ENCODE results near the gene HRH1. TPM values are rescaled to one million over a fixed set of nuclear protein-coding genes. Genes with fewer than 3 reads are reported as not detected.

Gene HRH1
- total RNA-seq, 1 experiment from 2014 or later = 11.0 TPM

GRCh38 chr3:11285471-11285870, 131.2 kb downstream of the HRH1 start:
- H3K36me3 Mint-ChIP-seq (ENCODE audit: insufficient read depth, unreplicated experiment) = peaks cover 41% of the 10 kb centered on the region
- intact Hi-C loops (cut with micrococcal nuclease) = no loop called here
- CTCF ChIA-PET = interaction anchor here (0.6 to 1.5 kb wide), 2 partner anchors 49 to 330 kb away, joined by 3 to 8 read pairs; no protein-coding TSS in a partner anchor
- H3K27ac Mint-ChIP-seq (ENCODE audit: low read depth, unreplicated experiment) = no peak overlapping the region
- POLR2A ChIA-PET = interaction anchor here (0.5 to 2.7 kb wide), 3 partner anchors 13 to 131 kb away, joined by 3 to 23 read pairs (median 3); partner anchors contain the start of genes ATG7 and HRH1
- no peaks in the 10 kb centered on the region for H3K27me3 Mint-ChIP-seq (ENCODE audit: insufficient read depth, unreplicated experiment)
- H3K4me1 Mint-ChIP-seq (ENCODE audit: insufficient read depth, unreplicated experiment) = peaks cover 30% of the 10 kb centered on the region
- TF ChIP-seq CTCF (IDR thresholded peaks at IDR 0.05; ENCODE audit: unreplicated experiment) = no peak
- DNase-seq (ENCODE audit: unreplicated experiment) = no peak
- H3K9me3 Mint-ChIP-seq (ENCODE audit: unreplicated experiment) = no peaks in the 10 kb centered on the region
- no TSS peak for BruUV-seq (replicated peaks)
- no peak overlapping the region for H3K4me3 Mint-ChIP-seq (ENCODE audit: unreplicated experiment)

- POLR2A ChIA-PET = interaction anchor here (0.9 to 5.2 kb wide), 5 partner anchors 10 to 132 kb away, joined by 3 to 82 read pairs (median 7); partner anchors contain the start of gene ATG7
- H3K4me3 Mint-ChIP-seq (ENCODE audit: unreplicated experiment) = peak overlapping the region; percentile 17
- intact Hi-C loops (cut with micrococcal nuclease) = no loop called here
- no peaks in the 10 kb centered on the region for H3K27me3 Mint-ChIP-seq (ENCODE audit: insufficient read depth, unreplicated experiment)
- no peak for DNase-seq (ENCODE audit: unreplicated experiment)
- H3K27ac Mint-ChIP-seq (ENCODE audit: low read depth, unreplicated experiment) = peak overlapping the region; percentile 89
- no TSS peak for BruUV-seq (replicated peaks)
- H3K9me3 Mint-ChIP-seq (ENCODE audit: unreplicated experiment) = no peaks in the 10 kb centered on the region
- CTCF ChIA-PET = interaction anchor here (0.8 to 2.8 kb wide), 6 partner anchors 12 to 227 kb away, joined by 3 to 16 read pairs (median 4); partner anchors contain the start of gene ATG7
- peaks cover 39% of the 10 kb centered on the region for H3K4me1 Mint-ChIP-seq (ENCODE audit: insufficient read depth, unreplicated experiment)
- no peak for TF ChIP-seq CTCF (IDR thresholded peaks at IDR 0.05; ENCODE audit: unreplicated experiment)
- peaks cover 38% of the 10 kb centered on the region for H3K36me3 Mint-ChIP-seq (ENCODE audit: insufficient read depth, unreplicated experiment)
Observed at GRCh38 chr3:11287404-11287803, 133.1 kb downstream of the HRH1 start.

- Mint-ChIP-seq H3K4me3 (ENCODE audit: unreplicated experiment) (peak overlapping the region; percentile 40), H3K27me3 (ENCODE audit: insufficient read depth, unreplicated experiment) (no peaks in the 10 kb centered on the region), H3K9me3 (ENCODE audit: unreplicated experiment) (no peaks in the 10 kb centered on the region), H3K4me1 (ENCODE audit: insufficient read depth, unreplicated experiment) (peaks cover 39% of the 10 kb centered on the region), H3K27ac (ENCODE audit: low read depth, unreplicated experiment) (peak overlapping the region; percentile 89), H3K36me3 (ENCODE audit: insufficient read depth, unreplicated experiment) (peaks cover 37% of the 10 kb centered on the region)
- CTCF ChIA-PET = interaction anchor here (0.8 to 2.8 kb wide), 9 partner anchors 12 to 228 kb away, joined by 3 to 16 read pairs (median 4); partner anchors contain the start of gene ATG7
- intact Hi-C loops (cut with micrococcal nuclease) = loop anchor here (2.0 kb wide), 2 partner anchors 63 to 133 kb away; partner anchors contain the start of gene HRH1
- DNase-seq (ENCODE audit: unreplicated experiment) = no peak
- POLR2A ChIA-PET = interaction anchor here (0.6 to 5.2 kb wide), 9 partner anchors 10 to 151 kb away, joined by 3 to 82 read pairs (median 7); partner anchors contain the start of gene ATG7
- TF ChIP-seq CTCF (IDR thresholded peaks at IDR 0.05; ENCODE audit: unreplicated experiment) = no peak
- no TSS peak for BruUV-seq (replicated peaks)
Observed at GRCh38 chr3:11288021-11288491, 133.8 kb downstream of the HRH1 start.

GRCh38 chr3:11288786-11289637, 134.7 kb downstream of the HRH1 start:
- intact Hi-C loops (cut with micrococcal nuclease) = loop anchor here (1.0 to 2.0 kb wide), 4 partner anchors 17 to 134 kb away; partner anchors contain the start of genes ATG7 and HRH1
- POLR2A ChIA-PET = interaction anchor here (0.5 to 5.2 kb wide), 18 partner anchors 11 to 1220 kb away, joined by 3 to 82 read pairs (median 4); partner anchors contain the start of gene ATG7
- peaks cover 39% of the 10 kb centered on the region for H3K4me1 Mint-ChIP-seq (ENCODE audit: insufficient read depth, unreplicated experiment)
- H3K27me3 Mint-ChIP-seq (ENCODE audit: insufficient read depth, unreplicated experiment) = no peaks in the 10 kb centered on the region
- no peak for TF ChIP-seq CTCF (IDR thresholded peaks at IDR 0.05; ENCODE audit: unreplicated experiment)
- BruUV-seq (replicated peaks) = TSS peak; percentile 93
- H3K27ac Mint-ChIP-seq (ENCODE audit: low read depth, unreplicated experiment) = peak overlapping the region; percentile 89
- DNase-seq (ENCODE audit: unreplicated experiment) = peak; percentile 93
- no peaks in the 10 kb centered on the region for H3K9me3 Mint-ChIP-seq (ENCODE audit: unreplicated experiment)
- H3K4me3 Mint-ChIP-seq (ENCODE audit: unreplicated experiment) = peak overlapping the region; percentile 40
- CTCF ChIA-PET = interaction anchor here (0.7 to 2.8 kb wide), 11 partner anchors 16 to 229 kb away, joined by 3 to 16 read pairs (median 4); no protein-coding TSS in a partner anchor
- H3K36me3 Mint-ChIP-seq (ENCODE audit: insufficient read depth, unreplicated experiment) = peaks cover 31% of the 10 kb centered on the region

All from MCF 10A (cell line).